ENCODE data around the gene NRCAM. TPM values are rescaled to one million over a fixed set of nuclear protein-coding genes. Genes with fewer than 3 reads are reported as not detected.

NRCAM gene
- total RNA-seq: 157 and 174 TPM in 2 replicates

GRCh38 chr7:108455998-108456677, at the start of gene NRCAM:
NRCAM (minus strand) TSS chr7:108456436; CDS start chr7:108240064, 216,372 bp downstream.

GRCh38 chr7:108130261-108130660, 326.0 kb downstream of the NRCAM start, which contains the start of gene LAMB4:
LAMB4 (minus strand) TSS chr7:108130361; CDS start chr7:108123164, 7,197 bp downstream.

Other genes with a start within 250 kb of the NRCAM start
- gene PNPLA8, start 69.7 kb upstream of the NRCAM start, total RNA-seq: 41.8 and 46.3 TPM in 2 replicates
- 24.1 and 26.7 TPM in 2 replicates for gene THAP5, start 113.3 kb upstream of the NRCAM start, total RNA-seq
- 14.1 and 17.0 TPM in 2 replicates for gene DNAJB9, start 113.4 kb upstream of the NRCAM start, total RNA-seq

Data from thoracic aorta endothelial cell (primary cell).